OCI-LY7 (cell line): ENCODE measurements around the gene CEPT1.

Experiments used
- EZH2phosphoT487 ChIP-seq: fragments of 200-600 bp; sonication (generic); IDR thresholded peaks from 2 replicates; pipeline ENCODE4 v1.6.1; 2018; ENCODE audit warnings: low read depth, borderline replicate concordance, mild to moderate bottlenecking, mixed run types, antibody characterized with exemption, low read length, moderate library complexity, mixed read lengths
- TF ChIP-seq, protein P1 (sequence below): fragments of 200-600 bp; sonication (generic); conservative IDR thresholded peaks from 2 replicates; pipeline ENCODE4 v1.5.1; 2014; ENCODE audit warnings: mild to moderate bottlenecking, antibody characterized with exemption, low read length, moderate library complexity, mixed read lengths

- TF ChIP-seq, protein P1, sequence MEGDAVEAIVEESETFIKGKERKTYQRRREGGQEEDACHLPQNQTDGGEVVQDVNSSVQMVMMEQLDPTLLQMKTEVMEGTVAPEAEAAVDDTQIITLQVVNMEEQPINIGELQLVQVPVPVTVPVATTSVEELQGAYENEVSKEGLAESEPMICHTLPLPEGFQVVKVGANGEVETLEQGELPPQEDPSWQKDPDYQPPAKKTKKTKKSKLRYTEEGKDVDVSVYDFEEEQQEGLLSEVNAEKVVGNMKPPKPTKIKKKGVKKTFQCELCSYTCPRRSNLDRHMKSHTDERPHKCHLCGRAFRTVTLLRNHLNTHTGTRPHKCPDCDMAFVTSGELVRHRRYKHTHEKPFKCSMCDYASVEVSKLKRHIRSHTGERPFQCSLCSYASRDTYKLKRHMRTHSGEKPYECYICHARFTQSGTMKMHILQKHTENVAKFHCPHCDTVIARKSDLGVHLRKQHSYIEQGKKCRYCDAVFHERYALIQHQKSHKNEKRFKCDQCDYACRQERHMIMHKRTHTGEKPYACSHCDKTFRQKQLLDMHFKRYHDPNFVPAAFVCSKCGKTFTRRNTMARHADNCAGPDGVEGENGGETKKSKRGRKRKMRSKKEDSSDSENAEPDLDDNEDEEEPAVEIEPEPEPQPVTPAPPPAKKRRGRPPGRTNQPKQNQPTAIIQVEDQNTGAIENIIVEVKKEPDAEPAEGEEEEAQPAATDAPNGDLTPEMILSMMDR, result no peak
- no peak for TF ChIP-seq EZH2phosphoT487
Measured at GRCh38 chr1:111145542-111145941, 5.5 kb downstream of the CEPT1 start.
